Common myeloid progenitor, CD34-positive (primary cell): Measurements from ENCODE around the gene PLXND1.

Experiments
- CTCF ChIA-PET: fragments of 350-600 bp; sonication (Branson Sonifier 250); formaldehyde crosslinking; loops from one replicate; lab custom pipeline; 2021; ENCODE audit warnings: antibody characterized with exemption; lab: Charles Lee
- POLR2A ChIA-PET: fragments of 350-600 bp; sonication (Branson Sonifier 250); formaldehyde crosslinking; loops from one replicate; lab custom pipeline; 2021; ENCODE audit warnings: antibody characterized with exemption; lab: Charles Lee
- DNase-seq, 3 donors: peaks; one replicate each; pipeline versions ENCODE4 v3.0.0 to v3.0.0-alpha.2; 2013
- H3K27ac ChIP-seq, 2 experiments: 1 replicate in 1 of 2; 2 replicates in 1 of 2; pipeline ENCODE4 v1.7.0; 2013; ENCODE audit warnings: inconsistent platforms in 2 of 2, low read length in 2 of 2, mild to moderate bottlenecking in 2 of 2, low read depth in 1 of 2, moderate library complexity in 1 of 2; ENCODE audit not compliant: severe bottlenecking in 2 of 2, insufficient read depth in 1 of 2, poor library complexity in 1 of 2
- H3K27me3 ChIP-seq, 5 experiments: replicated peaks in 2 of 5; 1 replicate in 3 of 5; 2 replicates in 2 of 5; pipeline versions ENCODE4 v1.6.1 to v1.7.0; 2013; ENCODE audit warnings: low read length in 4 of 5, mild to moderate bottlenecking in 2 of 5, moderate library complexity in 2 of 5, inconsistent platforms in 1 of 5; ENCODE audit not compliant: insufficient read depth in 5 of 5, control insufficient read depth in 4 of 5
- H3K36me3 ChIP-seq, 4 experiments: 1 replicate in 2 of 4; 2 replicates in 2 of 4; pipeline versions ENCODE4 v1.6.1 to v1.7.0; 2013; ENCODE audit warnings: low read length in 3 of 4, control low read depth in 1 of 4, mild to moderate bottlenecking in 1 of 4; ENCODE audit not compliant: control insufficient read depth in 4 of 4, insufficient read depth in 4 of 4
- H3K4me1 ChIP-seq, 4 experiments: 1 replicate in 3 of 4; 2 replicates in 1 of 4; pipeline versions ENCODE4 v1.6.1 to v1.7.1; 2013; ENCODE audit warnings: low read length in 3 of 4, mild to moderate bottlenecking in 3 of 4, control low read depth in 1 of 4, inconsistent platforms in 1 of 4, moderate library complexity in 1 of 4; ENCODE audit not compliant: control insufficient read depth in 4 of 4, insufficient read depth in 4 of 4; ENCODE audit errors: control extremely low read depth in 1 of 4
- H3K4me3 ChIP-seq, 7 experiments: 1 replicate in 4 of 7; 2 replicates in 3 of 7; pipeline versions ENCODE4 v1.5.1 to v1.7.0; 2013; ENCODE audit warnings: mild to moderate bottlenecking in 7 of 7, low read length in 6 of 7, moderate library complexity in 6 of 7, inconsistent platforms in 2 of 7, low read depth in 2 of 7, control low read depth in 1 of 7; ENCODE audit not compliant: insufficient read depth in 4 of 7, control insufficient read depth in 1 of 7; ENCODE audit errors: extremely low read depth in 1 of 7
- H3K9me3 ChIP-seq, 5 experiments: 1 replicate in 4 of 5; 2 replicates in 1 of 5; pipeline versions ENCODE4 v1.6.1 to v1.7.1; 2013; ENCODE audit warnings: low read length in 4 of 5, mild to moderate bottlenecking in 2 of 5, inconsistent platforms in 1 of 5, low read depth in 1 of 5, moderate library complexity in 1 of 5; ENCODE audit not compliant: control insufficient read depth in 4 of 5, insufficient read depth in 2 of 5; ENCODE audit errors: control extremely low read depth in 1 of 5
- WGBS: methylation state at CpG from one replicate; pipeline ENCODE4 v1.1.5; 2013; ENCODE audit not compliant: insufficient coverage; 5-methylcytosine and 5-hydroxymethylcytosine counted together

PLXND1 gene

DNA sequence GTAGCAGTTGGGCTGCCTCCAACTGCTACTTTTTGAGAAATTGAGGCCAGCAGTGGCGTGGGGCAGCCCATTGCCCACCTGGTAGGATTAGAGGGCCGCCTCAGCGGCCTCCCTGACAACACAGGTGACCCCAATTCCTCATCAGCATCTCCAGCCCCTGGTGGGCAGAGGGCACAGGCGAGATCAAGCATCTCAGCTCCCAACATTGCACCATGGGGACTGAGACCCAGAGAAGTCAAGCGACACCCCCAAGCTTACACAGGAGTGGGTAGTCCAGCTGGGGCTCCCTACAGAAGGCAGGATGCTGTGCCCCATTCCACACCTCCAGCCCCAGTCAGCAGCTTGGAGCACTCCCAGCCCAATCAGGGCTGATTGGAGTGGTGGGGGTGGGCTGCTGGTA lies 63.7 kb downstream of the PLXND1 start:
- WGBS, result 96% methylated on average over 4 of the region's 5 CpGs
- Histone ChIP-seq H3K27me3 (no peaks in the 10 kb centered on the region), H3K4me3 (no peak overlapping the region), H3K4me1 (no peaks in the 10 kb centered on the region), H3K27ac (no peak overlapping the region), H3K36me3 (no peaks in the 10 kb centered on the region), H3K9me3 (no peaks in the 10 kb centered on the region)
- POLR2A ChIA-PET, result no interaction called here
- DNase-seq, result no peak
- CTCF ChIA-PET, result interaction anchor here (1.4 kb wide), 1 partner anchor 10 kb away, joined by 3 read pairs; no protein-coding TSS in a partner anchor

DNA sequence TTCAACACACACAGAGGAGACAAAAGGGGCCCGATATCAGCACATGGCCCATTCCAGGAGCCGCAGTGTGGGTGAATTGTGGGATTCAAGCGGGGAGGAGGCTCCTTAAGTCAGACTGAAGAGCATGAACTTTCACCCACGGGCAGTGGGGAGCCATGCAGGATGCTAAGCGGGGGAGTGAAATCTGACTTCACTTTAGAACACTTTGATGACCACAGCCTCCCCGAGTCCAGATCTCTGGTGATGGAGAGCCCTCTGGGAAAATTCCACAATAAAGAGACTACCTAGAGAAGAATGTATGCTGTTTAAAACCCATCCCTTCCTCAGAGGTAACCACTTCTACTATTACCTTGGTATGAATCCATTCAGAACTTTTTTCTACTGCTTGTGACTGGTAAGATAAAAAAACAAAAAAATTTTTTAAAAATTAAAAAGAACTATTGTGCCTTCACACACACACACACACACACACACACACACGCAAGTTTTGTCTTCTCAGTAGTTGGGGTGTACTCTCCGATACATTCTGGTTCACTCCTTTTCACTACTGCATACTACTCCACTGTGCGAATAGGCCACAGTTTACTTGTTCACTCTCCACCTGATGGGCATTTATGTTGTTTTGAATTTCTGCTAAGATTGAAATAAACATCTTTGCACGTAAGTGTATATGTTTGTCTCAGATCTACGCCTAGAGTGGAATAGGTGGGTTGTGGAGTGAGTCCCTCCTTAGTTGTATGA lies 65.5 kb downstream of the PLXND1 start:
- no peak overlapping the region for H3K4me3 ChIP-seq
- CTCF ChIA-PET, result interaction anchor here (0.7 kb wide), 1 partner anchor 11 kb away, joined by 3 read pairs; no protein-coding TSS in a partner anchor
- no peak for DNase-seq
- WGBS, result 95% methylated on average over 7 of the region's 11 CpGs
- no peaks in the 10 kb centered on the region for H3K4me1 ChIP-seq
- POLR2A ChIA-PET, result no interaction called here
- no peaks in the 10 kb centered on the region for H3K36me3 ChIP-seq
- H3K27ac ChIP-seq, result no peak overlapping the region
- H3K9me3 ChIP-seq, result no peaks in the 10 kb centered on the region
- no peaks in the 10 kb centered on the region for H3K27me3 ChIP-seq

DNA sequence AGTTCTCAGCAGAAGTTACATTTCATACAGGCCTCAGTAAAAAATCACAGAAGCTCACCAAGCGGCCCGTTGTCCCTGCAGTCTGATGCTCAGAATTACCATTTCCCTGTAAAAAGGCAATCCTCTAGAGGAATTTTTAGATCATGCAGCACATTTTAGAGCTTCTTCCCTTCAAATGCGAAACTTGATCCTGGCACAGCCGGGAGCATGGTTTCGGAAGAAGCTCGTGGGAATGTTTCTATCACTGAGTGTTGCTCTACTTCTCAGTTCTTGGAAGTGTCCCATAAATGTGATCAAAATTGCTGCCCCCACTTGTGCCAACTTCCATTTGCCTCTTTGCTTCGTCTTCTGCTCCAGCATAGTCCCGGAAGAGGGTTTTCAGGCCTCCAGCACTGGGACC lies 67.3 kb downstream of the PLXND1 start:
- H3K4me1 ChIP-seq, result no peaks in the 10 kb centered on the region
- no peaks in the 10 kb centered on the region for H3K27me3 ChIP-seq
- H3K4me3 ChIP-seq, result no peak overlapping the region
- ChIA-PET CTCF (no interaction called here), POLR2A (no interaction called here)
- no peak overlapping the region for H3K27ac ChIP-seq
- H3K9me3 ChIP-seq, result no peaks in the 10 kb centered on the region
- no peaks in the 10 kb centered on the region for H3K36me3 ChIP-seq
- no peak for DNase-seq
- WGBS, result 97% methylated on average over 8 of the region's 8 CpGs

DNA sequence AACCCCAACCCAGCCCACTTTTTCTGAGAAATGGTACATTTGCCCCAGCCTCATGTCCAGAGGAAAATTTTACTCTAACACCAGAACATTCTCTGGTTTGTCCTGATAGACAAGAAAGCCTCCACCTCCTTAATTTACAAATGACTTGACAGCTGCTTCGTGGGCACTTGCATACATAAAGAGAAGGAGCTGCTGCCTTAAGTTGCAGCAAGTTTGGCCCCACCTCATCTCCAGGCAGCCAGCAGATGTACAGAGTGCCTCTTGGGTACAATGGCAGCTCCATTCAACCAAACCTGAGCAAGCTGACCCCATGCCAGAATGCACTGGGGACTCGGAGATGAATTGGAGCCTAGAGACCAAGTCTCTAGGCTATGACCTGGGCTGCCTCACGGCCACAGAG lies 69.7 kb downstream of the PLXND1 start:
- H3K4me3 ChIP-seq, result no peak overlapping the region
- H3K9me3 ChIP-seq, result no peaks in the 10 kb centered on the region
- H3K36me3 ChIP-seq, result no peaks in the 10 kb centered on the region
- 85% methylated on average over 3 of the region's 3 CpGs for whole genome bisulfite sequencing
- DNase-seq, result no peak
- H3K4me1 ChIP-seq, result no peaks in the 10 kb centered on the region
- H3K27ac ChIP-seq, result no peak overlapping the region
- no peaks in the 10 kb centered on the region for H3K27me3 ChIP-seq
- ChIA-PET CTCF (interaction anchor here (1.1 kb wide), 1 partner anchor 19 kb away, joined by 3 read pairs; no protein-coding TSS in a partner anchor), POLR2A (interaction anchor here (0.7 kb wide), 1 partner anchor 129 kb away, joined by 4 read pairs; no protein-coding TSS in a partner anchor)

DNA sequence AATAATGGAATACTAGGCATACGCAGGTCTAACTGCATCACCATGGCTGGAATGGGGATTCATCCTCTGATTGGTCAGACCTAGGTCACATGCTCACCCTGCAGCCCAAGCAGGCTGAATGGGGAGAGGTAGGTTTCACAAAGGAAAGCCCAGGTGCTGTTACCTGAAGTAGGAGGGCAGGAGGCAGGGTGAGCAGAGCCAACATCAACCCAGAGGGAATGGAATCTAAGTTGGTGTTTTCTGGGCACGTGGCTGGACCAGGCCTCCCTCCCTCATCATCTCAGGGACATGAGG lies 70.2 kb downstream of the PLXND1 start:
- Histone ChIP-seq H3K4me3 (no peak overlapping the region), H3K27ac (no peak overlapping the region), H3K27me3 (no peaks in the 10 kb centered on the region), H3K36me3 (no peaks in the 10 kb centered on the region), H3K9me3 (no peaks in the 10 kb centered on the region), H3K4me1 (no peaks in the 10 kb centered on the region)
- DNase-seq, result no peak
- 100% methylated on average over 1 of the region's 2 CpGs for WGBS
- ChIA-PET POLR2A (no interaction called here), CTCF (no interaction called here)

DNA sequence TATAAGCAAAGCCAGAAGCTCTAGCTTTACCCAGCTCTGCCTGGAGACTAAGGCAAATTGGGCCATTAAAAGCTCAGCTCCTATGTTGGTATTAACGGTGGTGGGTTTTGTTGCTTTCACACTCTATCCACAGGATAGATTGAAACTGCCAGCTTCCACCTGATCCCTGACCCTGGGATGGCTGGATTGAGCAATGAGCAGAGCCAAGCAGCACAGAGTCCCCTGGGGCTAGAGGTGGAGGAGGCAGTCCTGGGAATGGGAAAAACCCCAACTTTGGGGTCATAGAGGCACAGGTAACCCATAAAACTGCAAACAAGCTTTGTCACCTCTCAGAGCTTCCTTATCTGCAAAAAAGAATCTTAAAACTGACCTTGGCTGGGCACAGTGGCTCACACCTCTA lies 71.4 kb downstream of the PLXND1 start:
- no peak overlapping the region for H3K27ac ChIP-seq
- H3K4me1 ChIP-seq, result no peaks in the 10 kb centered on the region
- no peaks in the 10 kb centered on the region for H3K27me3 ChIP-seq
- H3K9me3 ChIP-seq, result no peaks in the 10 kb centered on the region
- ChIA-PET CTCF (interaction anchor here (0.7 to 1.3 kb wide), 3 partner anchors 26 to 70 kb away, joined by 3 to 4 read pairs (median 3); no protein-coding TSS in a partner anchor), POLR2A (interaction anchor here (0.9 kb wide), 1 partner anchor 12 kb away, joined by 3 read pairs; no protein-coding TSS in a partner anchor)
- no peak for DNase-seq
- H3K4me3 ChIP-seq, result no peak overlapping the region
- WGBS, result no CpG with 5 or more reads among the region's 1 CpG
- H3K36me3 ChIP-seq, result no peaks in the 10 kb centered on the region

DNA sequence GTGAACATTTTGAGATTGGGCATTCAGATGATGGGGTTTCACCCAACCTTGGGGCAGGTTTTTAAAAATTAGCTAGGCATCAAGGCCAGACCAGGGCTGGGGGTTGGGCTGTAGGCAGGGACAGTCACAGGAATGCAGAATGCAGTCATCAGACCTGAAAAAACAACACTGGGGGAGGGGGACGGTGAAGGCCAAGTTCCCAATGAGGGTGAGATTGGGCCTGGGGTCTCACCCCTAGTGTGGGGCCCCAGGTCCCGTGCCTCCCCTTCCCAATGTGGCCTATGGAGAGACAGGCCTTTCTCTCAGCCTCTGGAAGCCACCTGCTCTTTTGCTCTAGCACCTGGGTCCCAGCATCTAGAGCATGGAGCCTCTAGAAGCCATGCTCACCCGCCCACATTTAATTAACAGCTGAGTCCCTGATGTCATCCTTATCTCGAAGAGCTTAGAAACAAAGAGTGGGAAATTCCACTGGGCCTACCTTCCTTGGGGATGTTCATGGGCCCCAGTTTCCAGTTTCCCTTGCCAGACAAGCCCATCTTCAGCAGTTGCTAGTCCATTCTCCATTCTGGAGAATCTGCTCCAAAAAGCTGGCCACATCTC lies 71.9 kb downstream of the PLXND1 start:
- no peak overlapping the region for H3K27ac ChIP-seq
- H3K9me3 ChIP-seq, result no peaks in the 10 kb centered on the region
- H3K4me1 ChIP-seq, result no peaks in the 10 kb centered on the region
- no peak for DNase-seq
- CTCF ChIA-PET, result interaction anchor here (0.7 to 1.3 kb wide), 3 partner anchors 27 to 71 kb away, joined by 3 to 4 read pairs (median 3); no protein-coding TSS in a partner anchor
- H3K27me3 ChIP-seq, result no peaks in the 10 kb centered on the region
- 92% methylated on average over 4 of the region's 4 CpGs for WGBS
- POLR2A ChIA-PET, result interaction anchor here (0.9 kb wide), 1 partner anchor 11 kb away, joined by 3 read pairs; no protein-coding TSS in a partner anchor
- no peak overlapping the region for H3K4me3 ChIP-seq
- H3K36me3 ChIP-seq, result no peaks in the 10 kb centered on the region
